Suppressor macrophage (primary cell): Measurements from ENCODE around the gene DDIAS.
A peak's percentile ranks its signal among the peaks of the same experiment; 100 is the strongest.
"Not testable (repeated sequence)": the region's sequence is repeated elsewhere in the genome, so short reads cannot be mapped to it uniquely, and the experiment has no call there.

Experiments
- DNase-seq, 4 experiments: peaks; one replicate each; pipeline ENCODE4 v3.0.0-alpha.2; 2020 to 2022

Gene DDIAS

DNA sequence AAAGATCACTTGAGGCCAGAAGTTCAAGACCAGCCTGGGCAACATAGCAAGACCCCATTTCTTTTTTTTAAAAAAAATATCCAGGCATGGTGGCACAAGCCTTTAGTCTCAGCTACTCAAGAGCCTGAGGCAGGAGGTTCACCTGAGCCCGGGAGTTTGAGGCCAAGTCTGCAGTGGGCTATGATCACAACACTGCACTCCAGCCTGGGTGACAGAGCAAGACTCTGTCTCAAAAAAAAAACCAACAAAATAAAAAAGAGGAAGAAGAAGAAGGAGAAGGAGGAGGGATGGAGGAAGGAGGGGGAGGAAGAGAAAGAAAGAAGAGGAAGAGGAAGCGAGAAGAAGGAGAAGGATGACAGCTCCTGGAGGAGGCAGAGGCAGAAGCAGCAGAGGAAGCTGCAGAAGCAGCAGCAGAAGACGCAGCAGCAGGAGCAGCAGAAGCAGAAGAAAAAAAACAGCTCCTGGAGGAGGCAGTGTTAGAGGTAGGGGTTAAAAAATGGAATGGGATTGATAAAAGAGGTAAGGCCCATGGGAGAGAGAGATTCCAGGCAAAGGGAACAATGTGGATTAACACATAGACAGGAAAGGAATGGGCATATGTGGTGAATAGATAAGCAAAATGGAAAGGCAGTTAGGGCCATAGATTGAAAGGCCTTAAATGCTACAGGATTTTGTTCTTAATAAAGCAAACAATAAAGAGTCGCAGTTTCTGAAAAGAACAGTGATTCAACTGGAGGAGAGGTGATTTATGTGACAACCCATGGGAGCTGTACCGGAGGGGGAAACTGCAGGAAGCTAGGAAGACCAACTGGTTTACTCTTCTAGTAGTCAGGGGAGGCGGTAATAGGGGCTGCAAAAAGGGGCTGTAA lies 12.2 kb upstream of the DDIAS start:
- peak; percentile 57 to 85 (median 78) for DNase-seq

DNA sequence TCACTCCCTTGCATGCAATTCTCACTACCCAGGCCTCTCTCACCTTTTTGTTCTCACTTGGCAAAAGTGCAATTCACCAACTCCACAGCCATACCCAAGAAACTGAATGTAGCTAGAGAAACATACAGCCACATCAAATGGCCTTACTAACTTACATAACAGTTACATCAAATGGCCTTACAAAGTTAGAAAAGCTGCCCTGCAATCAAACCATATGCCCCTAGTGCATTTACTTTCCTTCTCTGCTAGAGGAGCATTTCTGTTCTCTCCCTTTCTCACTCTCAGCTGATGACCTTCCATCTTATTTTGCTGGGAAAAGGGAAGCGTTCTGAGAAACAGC lies 11.6 kb upstream of the DDIAS start:
- no peak for DNase-seq

DNA sequence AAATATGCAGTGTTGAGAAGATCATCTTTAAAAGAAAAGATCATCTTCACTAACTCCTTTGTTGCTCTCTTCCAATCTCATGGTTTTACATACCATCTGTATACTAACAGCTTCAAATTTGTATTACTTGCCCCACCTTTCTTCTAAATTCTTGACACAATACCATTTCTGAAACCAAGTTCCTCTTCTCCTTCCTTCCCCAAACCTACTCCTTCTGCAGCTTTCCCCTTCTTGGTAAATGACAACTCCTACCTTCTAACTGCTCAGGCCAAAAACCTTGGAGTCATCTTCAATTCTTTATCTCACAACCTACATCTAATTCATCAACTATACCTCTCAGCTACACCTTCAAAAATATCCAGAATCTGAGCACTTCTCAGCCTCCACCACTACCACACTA lies 10.6 kb upstream of the DDIAS start:
- DNase-seq: peak in 3 of 4 experiments; percentile 31 to 64 (median 59)

DNA sequence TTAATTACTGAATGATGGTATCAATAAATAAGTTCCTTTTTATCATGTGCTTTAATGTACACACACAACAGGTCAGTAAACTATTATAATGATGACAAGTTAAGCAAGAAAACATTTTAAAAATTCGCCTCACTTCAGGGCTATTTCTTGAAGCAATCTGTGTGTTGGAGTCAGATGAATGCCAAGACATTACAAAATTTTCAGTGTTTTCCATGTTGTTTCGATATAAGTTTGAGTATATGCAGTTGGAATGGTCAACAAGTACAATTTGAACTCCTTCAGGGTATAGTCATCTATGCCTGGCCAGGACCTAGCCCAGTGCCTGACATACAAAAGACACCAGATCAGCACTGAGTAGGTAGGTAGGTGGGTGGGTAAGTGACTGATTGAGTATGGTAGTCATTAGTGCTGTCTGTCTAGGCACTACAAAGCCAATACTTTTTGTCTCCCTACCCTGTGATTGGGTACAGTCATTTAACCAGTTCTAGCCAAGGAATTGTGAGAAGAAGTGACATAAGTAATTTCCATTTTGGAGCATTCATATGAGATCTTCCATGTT lies 8.8 kb upstream of the DDIAS start:
- DNase-seq: peak in 1 of 4 experiments; percentile 12

DNA sequence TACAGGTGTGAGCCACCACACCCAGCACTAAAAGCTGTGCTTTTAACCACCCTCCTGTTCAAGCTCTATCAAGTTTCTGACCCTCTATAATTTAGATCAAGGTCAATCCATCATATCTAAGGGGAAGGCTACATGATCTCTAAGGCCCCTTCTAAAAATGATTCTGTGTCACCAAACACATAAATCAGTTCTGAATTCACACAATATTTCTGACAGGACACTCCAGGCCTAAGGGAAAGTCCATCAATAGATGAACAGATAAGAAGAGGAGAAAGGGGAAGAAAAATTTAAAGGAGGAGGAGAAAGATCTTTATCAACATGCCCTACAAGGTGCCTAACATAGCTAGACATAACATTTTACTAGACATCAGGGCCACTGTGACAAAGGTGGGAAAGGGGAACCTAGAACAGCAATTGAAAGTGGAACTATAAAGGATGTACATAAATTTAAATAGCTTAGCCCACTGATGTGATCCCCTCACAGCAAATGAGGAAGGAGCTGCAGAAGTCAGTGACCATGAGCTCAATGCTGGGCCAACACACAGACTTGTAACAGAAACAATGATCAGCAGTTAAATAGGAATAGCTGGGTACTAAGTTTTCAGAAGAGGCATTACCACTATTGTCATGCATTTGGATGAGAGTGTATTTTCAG lies 6.0 kb upstream of the DDIAS start:
- peak; percentile 57 to 83 (median 66) for DNase-seq

DNA sequence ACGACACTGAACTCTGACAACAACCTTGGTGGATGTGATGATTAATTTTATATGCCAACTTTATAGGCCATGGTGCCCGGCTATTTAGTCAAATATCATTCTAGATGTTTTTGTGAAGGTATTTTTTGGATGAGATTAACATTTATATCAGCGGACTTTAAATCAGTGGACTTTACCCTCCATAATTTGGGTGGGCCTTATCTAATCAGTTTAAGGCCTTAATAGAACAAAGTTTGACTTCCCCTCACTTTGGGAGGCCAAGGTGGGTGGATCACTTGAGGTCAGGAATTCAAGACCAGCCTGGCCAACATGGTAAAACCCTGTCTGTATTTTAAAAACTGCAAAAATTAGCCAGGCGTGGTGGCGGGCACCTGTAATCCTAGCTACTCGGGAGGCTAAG lies 5.4 kb upstream of the DDIAS start:
- no peak for DNase-seq

DNA sequence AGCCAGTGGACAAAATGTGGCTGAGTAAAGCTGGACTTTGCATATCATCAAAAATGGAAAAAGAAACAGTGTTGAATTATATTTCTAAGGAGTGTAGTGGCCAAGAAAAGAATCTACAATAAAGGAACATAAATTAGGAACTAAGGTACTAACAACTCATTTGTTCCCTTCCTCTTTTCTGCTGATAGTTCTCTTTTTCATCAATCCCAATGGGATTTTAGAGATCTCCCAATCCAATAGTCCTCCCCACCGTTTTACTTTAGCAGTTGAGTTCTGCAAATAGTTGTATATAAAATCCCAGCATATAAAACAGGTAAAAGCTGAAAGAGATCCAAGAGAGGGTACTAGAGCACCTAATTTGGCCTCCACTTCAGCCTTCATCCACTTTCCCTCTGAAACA lies 3.3 kb upstream of the DDIAS start:
- DNase-seq: peak in 3 of 4 experiments; percentile 14 to 60 (median 51)

DNA sequence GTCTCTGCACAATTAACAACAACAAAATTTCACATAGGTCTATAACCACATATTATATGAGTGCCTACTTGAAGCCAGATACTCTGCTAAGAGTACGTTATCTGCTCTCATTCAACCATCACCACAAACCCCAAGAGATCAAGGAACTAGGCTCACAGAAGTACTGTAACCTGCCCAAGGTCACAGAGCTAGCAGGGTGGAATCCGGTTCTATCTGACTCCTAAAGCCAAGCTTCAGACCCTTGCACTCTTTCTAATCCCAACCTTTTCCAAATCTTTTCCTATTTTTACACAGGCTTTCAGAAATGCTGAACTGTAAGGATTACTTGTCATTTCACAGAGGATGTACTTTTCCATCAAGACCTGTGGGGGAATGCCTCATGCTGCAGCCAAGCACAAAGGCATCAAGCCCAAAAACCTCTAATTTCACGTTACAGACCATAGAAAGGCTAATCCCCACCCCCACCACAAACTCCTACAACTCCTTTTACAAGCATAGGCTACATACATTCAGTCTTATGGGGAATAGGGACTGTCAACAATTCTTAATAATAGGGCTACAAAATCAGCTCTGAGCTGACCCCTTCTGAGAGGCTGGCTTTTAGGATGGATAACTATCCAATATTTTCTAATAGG lies 2.2 kb upstream of the DDIAS start:
- peak in 2 of 4 experiments; percentile 17 to 22 for DNase-seq

DNA sequence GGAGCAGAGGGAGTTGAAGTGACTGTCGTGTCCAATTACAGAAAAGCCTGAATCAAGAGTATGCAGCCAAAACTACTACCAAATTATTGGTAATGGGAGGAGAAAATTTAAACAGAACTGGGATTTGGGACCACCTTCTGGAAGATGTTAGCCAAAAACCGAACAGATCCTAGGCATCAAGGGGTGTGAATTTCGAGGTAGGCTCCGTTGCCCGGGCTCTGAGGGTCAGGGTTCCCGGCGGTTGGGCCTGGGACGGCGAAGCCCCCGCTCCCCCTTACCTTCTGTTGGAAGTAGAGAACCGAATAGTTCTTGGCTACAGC lies 1.6 kb upstream of the DDIAS start:
- DNase-seq: no peak

DNA sequence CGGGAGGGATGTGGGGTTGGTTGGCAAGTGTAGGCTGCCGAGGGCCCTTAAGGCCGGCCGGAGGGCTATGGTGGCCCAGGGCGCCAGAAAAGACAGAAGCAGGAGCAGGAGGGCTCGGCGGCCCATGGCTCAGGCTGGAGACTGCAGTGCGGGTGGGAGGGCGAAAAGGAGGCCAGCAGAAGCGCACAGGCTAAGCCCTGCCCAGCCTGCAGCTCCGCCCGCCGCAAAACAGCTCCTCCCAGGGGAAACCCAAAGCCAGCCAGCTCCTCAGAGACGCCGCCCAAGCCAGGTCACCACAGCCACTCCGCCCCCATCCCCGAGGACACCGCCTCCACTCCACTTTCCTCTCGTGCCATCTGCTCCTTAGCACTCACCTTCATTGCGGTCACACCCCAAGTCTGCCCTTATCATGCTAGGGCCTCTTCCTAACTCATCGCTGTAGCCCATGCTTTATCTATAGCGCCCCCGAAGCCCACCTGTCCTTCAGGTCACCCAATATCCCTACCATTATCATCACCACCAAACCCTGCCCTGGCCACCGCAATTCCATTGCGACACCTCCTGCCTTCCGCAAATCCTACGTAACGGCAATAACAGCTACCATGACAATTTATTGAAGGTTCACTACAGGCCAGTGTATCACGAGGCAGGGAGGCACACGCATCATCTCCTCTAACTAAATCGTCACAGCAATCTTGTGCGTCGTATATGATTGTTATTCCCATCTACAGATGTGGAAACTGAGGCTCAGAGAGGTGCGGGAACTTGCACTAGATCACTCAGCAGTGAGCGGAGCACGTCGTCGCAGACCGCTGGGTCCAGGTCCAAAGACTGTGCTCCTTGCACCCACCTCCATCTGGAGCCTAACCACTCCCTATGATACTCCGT lies 1.0 kb upstream of the DDIAS start, which contains the start of gene PRCP:
TSS of gene PRCP (minus strand) at position 154 of the 888 bp plus-strand sequence. CDS start at position 126, 28 bp downstream.
- DNase-seq: peak; percentile 91 to 96 (median 95)

DNA sequence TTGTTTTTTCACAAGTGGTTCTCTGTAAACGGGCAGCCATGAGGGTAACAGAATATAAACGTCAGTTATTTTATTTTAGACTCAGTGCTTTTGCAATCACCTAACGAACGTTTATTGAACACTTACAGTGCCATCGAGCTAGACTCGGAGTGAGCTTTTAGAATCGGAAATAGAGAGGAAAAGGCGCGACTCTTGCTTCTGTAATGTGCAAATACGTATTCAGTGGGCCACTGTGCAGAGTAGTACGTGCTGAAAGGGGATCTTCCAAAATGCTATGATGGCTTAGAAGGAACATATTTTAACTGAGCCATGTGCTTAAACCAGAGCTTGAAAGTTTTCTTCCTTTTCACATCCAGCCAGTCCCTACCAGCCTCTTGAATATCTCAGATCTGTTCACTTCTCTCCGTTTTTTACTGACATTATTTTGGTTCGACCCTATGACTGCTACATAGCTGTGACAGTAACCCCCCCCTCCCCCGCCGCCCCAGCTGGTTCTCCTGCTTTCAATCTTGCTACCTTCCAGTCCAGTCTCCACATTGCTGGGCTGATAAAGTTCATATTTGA lies 468 bp downstream of the DDIAS start:
- no peak for DNase-seq

DNA sequence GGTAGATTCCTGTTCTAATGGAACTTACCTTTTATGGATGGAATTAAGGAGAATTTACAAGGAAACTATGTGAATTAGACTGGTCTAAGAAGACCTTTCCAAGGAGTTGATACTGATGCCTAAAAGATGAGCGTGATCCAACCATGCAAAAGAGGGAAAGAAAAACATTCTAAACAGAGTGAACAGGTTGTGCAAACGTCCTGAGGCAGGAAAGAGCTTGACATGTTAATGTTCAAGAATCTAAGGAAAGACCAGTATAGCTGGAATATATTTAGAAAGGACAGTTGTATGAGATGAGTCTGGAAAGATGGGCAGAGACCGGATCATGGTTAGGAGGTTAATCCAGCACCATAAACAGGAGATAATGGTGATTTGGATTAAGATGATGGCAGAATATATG lies 1.3 kb downstream of the DDIAS start:
- no peak for DNase-seq

DNA sequence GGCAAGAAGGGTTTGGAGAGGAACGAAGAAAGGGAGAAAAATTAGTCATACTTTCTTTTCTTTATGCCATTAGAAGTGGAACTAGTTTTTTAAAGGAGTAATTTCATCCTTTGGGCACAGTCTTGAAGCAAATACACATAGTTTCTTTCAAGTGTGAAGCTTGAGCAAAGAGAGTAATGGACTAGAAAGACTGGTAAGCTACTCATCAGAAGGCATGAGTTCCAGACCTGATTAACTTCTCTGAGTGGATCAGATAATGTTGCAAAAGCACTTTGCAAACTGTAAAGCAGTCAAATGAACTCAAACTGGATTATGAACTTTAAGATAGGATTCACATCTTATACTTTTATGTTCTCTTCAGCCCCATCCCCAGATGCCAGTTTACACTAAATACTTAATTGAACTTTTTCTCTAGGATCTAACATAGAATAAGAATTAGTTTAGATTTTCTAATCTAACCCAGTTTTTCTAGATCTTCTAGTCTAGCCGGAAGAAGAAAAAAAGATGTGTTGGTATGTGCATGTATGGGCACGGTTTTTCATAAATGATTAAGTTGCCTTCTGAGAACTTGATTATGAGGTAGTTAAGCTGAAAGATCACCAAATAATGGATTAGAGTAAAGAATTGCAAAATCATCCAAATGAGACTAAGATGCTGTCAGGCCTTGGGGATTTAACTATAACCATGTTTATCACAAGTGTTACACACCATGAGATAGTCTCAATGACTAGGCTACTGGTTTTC lies 2.5 kb downstream of the DDIAS start:
- no peak for DNase-seq

DNA sequence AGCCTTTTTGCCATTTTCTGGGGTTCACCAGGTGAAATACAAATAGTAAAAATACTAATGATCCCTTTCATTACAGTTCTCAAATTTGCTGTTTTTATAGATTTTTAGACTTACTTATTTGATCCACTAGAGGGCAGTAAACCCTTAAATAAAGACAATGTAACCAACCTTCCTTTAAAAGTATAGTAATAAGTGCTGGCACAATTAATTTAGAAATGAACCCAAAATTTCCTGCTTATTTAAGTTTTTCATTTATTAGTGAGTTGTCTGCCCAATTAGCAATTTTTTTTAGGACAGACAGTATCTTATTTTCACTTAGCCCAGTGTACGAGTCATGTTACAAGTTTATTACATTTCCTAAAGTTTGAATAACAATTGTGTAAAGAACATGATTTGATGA lies 4.7 kb downstream of the DDIAS start:
- DNase-seq: peak in 2 of 4 experiments; percentile 72 to 86

DNA sequence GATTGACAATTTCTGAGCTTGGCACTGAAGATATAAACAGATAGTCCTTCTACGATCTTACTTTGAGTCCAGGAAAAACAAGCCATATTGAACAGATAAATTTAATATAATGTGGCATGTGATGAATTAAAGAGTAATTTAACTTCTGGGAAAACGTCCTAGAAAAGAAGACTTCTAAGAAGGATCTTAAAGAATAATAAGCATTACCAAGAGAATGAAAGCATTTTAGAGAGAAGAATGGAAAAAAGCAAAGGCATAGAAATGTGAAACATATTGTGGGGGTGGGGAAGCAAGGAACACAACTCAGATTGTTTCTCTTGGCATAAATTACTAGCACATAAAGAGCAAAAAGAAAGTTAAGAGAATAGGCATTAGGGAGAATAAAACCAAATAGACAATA lies 5.4 kb downstream of the DDIAS start:
- no peak for DNase-seq

DNA sequence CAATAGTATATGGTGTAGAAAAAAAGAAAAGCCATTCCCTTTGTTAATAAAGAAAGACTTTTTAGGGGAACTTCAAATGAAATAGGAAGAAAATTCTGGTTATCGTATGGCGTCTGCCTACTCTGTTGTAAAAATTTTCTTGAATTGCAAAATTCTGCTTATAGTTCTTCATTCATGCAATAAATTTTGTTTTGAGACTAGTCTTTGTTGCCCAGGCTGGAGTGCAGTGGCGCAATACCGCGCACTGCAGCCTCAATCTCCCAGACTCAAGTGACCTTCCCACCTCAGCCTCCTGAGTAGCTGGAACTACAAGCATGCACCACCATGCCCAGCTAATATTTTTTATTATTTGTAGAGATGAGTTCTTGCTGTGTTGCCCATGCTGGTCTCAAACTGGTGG lies 5.8 kb downstream of the DDIAS start:
- DNase-seq: peak; percentile 58 to 79 (median 76)

DNA sequence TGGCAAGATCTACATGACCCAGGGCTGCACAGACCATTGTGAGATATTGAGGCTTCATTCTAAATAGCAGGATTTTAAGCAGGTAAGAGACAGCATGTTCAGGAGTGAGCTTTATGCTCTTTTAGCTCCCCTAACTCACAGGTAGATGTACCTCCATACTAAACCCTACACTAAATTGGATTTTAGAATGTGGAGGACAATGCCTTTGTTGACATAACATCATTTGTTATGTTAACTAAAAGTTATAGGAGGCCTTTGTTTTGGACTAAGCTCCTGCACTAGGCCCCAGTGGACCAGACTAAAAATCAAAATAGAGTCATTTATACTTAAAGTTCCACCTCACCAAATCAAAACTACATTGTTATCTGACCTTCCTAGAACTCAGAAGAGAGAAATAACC lies 6.8 kb downstream of the DDIAS start:
- DNase-seq: no peak

DNA sequence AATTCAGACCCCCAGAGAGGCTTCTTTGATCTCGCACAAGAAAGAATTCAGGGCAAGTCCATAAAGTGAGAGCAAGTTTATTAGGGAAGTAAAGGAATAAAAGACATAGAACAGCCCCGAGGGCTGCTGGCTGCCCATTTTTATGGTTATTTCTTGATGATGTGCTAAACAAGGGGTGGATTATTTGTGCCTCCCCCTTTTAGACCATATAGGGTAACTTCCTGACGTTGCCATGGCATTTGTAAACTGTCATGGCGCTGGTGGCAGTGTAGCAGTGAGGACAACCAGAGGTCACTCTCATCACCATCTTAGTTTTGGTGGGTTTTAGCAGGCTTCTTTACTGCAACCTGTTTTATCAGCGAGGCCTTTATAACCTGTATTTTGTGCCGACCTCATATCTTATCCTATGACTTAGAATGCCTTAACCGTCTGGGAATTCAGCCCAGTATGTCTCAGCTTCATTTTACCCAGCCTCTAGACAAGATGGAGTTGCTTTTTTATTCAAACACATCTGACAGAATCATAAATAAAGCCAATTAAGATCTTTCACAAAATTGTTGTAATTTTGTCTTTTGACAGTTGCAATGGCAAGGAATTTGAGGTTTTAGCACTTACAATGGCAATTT lies 7.6 kb downstream of the DDIAS start:
- DNase-seq: no peak

DNA sequence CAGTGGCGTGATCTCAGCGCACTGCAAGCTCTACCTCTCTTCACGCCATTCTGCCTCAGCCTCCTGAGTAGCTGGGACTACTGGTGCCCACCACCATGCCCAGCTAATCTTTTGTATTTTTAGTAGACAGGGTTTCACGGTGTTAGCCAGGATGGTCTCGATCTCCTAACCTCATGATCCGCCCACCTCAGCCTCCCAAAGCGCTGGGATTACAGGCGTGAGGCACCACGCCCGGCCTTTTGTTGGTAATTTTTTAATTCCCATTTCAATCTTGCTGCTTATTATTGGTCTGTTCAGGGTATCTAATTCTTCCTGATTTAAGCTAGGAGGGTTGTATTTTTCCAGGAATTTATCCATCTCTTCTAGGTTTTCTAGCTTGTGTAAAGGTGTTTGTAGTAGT lies 18.2 kb downstream of the DDIAS start:
- not testable (repeated sequence) for DNase-seq

DNA sequence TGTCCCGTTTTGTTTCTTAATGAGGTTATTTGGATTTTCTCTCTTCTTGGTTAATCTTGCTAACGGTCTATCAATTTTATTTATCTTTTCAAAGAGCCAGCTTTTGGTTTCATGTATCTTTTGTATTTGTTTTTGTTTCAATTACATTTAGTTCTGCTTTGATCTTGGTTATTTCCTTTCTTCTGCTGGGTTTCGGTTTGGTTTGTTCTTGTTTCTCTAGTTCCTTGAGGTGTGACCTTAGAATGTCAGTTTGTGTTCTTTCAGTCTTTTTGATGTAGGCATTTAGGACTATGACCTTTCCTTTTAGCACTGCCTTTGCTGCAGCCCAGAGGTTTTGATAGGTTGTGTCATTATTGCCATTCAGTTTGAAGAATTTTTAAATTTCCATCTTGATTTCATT lies 18.7 kb downstream of the DDIAS start:
- DNase-seq: peak in 1 of 4 experiments; percentile 7
